ENCODE data around the gene HINFP. TPM values are rescaled to one million over a fixed set of nuclear protein-coding genes. Genes with fewer than 3 reads are reported as not detected.

Gene HINFP
- total and polyA plus RNA-seq, 2 of the 4 experiments (the other 2 are of a cell fraction) = 9.1 to 15.3 TPM

GRCh38 chr11:119108857-119109221 lies 12.5 kb upstream of the HINFP start:
- no peak overlapping the region for H3K9ac ChIP-seq (ENCODE audit: low read depth, low read length)
- peaks cover 4% of the 10 kb centered on the region; the same call in 1 of the 2 replicates for H4K20me1 ChIP-seq (ENCODE audit: insufficient read depth, low read length)
- H3K79me1 ChIP-seq (ENCODE audit: low read depth in 1 of 2, low read length in 2 of 2) = peaks cover 21 to 48% of the 10 kb centered on the region in 2 experiments
- H3K4me1 ChIP-seq (ENCODE audit: control insufficient read depth, insufficient read depth, low read length) = peaks cover 9% of the 10 kb centered on the region
- H3K56ac ChIP-seq (ENCODE audit: extremely low read depth, insufficient read depth, low read length) = no peak overlapping the region
- intact Hi-C loops (cut with micrococcal nuclease) = loop anchor here (10.0 kb wide), 1 partner anchor 366 kb away; no protein-coding TSS in a partner anchor
- in situ Hi-C loops (cut with MboI; ENCODE audit: low sequenced_read_pairs) = no loop called here
- peak overlapping the region; percentile 52; the same call in 1 of the 2 replicates for H2AK5ac ChIP-seq (ENCODE audit: low read depth, low read length)
- no TSS peak for BruUV-seq (replicated peaks)
- ATAC-seq (ENCODE audit: low read depth) = no peak
- peak overlapping the region; percentile 95 for H3K4me2 ChIP-seq (ENCODE audit: low read depth, low read length)
- POLR2A ChIA-PET (ENCODE audit: unreplicated experiment) = interaction anchor here (0.6 kb wide), 1 partner anchor 78 kb away, joined by 18 read pairs; no protein-coding TSS in a partner anchor
- CTCF ChIA-PET = no interaction called here
- no peaks in the 10 kb centered on the region for H3K27me3 ChIP-seq (ENCODE audit: control insufficient read depth, insufficient read depth, low read length)
- peak overlapping the region; percentile 10; the same call in 1 of the 2 replicates for H3K23ac ChIP-seq (ENCODE audit: low read depth, low read length)
- no peak overlapping the region for H3K18ac ChIP-seq (ENCODE audit: low read depth, low read length)
- H2AK9ac ChIP-seq (replicated peaks; ENCODE audit: low read depth, low read length, poor library complexity) = peak overlapping the region; percentile 63
- H3K36me3 ChIP-seq (ENCODE audit: control insufficient read depth, insufficient read depth, low read length) = peaks cover 23% of the 10 kb centered on the region
- H4K91ac ChIP-seq (ENCODE audit: insufficient read depth, low read depth, low read length) = no peak overlapping the region
- no peaks in the 10 kb centered on the region for H3K9me3 ChIP-seq (ENCODE audit: control insufficient read depth, insufficient read depth, low read length)
- peak overlapping the region in 1 of 2 experiments; percentile 22; a peak in 2 of 4 replicates for H4K8ac ChIP-seq (ENCODE audit: low read depth in 2 of 2, low read length in 2 of 2)
- peak overlapping the region; percentile 45; the same call in 1 of the 2 replicates for H3K4me3 ChIP-seq (ENCODE audit: insufficient read depth, low read depth, low read length)
- H2BK15ac ChIP-seq (ENCODE audit: low read depth, low read length) = no peak overlapping the region
- H3K27ac ChIP-seq (ENCODE audit: insufficient read depth, low read length) = no peak overlapping the region
- H2AFZ ChIP-seq (replicated peaks; ENCODE audit: low read length, poor library complexity) = peak overlapping the region; percentile 91
- 100% methylated on average over 1 of the region's 2 CpGs; no CpG with 5 or more reads in 1 of the 2 experiments for WGBS, 2 experiments (ENCODE audit: extremely low coverage in 2 of 2, insufficient read length in 1 of 2)
- no peak overlapping the region; the same call in 1 of the 2 replicates for H3K14ac ChIP-seq (replicated peaks; ENCODE audit: low read depth, low read length)
- no peak overlapping the region for H2BK120ac ChIP-seq (ENCODE audit: low read depth, low read length)
- H2BK5ac ChIP-seq (ENCODE audit: low read depth, low read length, poor library complexity, severe bottlenecking) = no peak overlapping the region
- no peak for DNase-seq
- H2BK20ac ChIP-seq (ENCODE audit: low read depth, low read length) = no peak overlapping the region
- H3K9me1 ChIP-seq (ENCODE audit: insufficient read depth, low read length) = peaks cover 21% of the 10 kb centered on the region
- no peak for TF ChIP-seq MAZ (IDR thresholded peaks at IDR 0.05; ENCODE audit: borderline replicate concordance, low read depth, low read length)
- no peak for TF ChIP-seq CTCF (conservative IDR thresholded peaks at IDR 0.05; ENCODE audit: low read depth, low read length)
- no peak for TF ChIP-seq RAD21 (IDR thresholded peaks at IDR 0.05; ENCODE audit: low read length)
- H3K4ac ChIP-seq (ENCODE audit: low read depth, low read length) = no peak overlapping the region
- dilution Hi-C loops (cut with HindIII; ENCODE audit: low sequenced_read_pairs, unreplicated experiment) = no loop called here
- H4K5ac ChIP-seq (ENCODE audit: low read depth, low read length) = no peak overlapping the region

All from IMR-90 (cell line).